DOHH2 (cell line): Measurements from ENCODE around the gene DOP1A.

Experiments used
- CTCF ChIP-seq: fragments of 200-600 bp; sonication (generic); IDR thresholded peaks from one replicate; pipeline ENCODE4 v1.5.1; 2014; ENCODE audit warnings: antibody characterized with exemption, mild to moderate bottlenecking, low read depth, low read length; ENCODE audit not compliant: poor library complexity, severe bottlenecking
- EZH2phosphoT487 ChIP-seq: fragments of 200-600 bp; sonication (generic); IDR thresholded peaks from 2 replicates; pipeline ENCODE4 v1.6.1; 2017; ENCODE audit warnings: borderline replicate concordance, mild to moderate bottlenecking, antibody characterized with exemption, low read length, moderate library complexity, mixed read lengths

GRCh38 chr6:83126807-83127206, 59.3 kb downstream of the DOP1A start:
- TF ChIP-seq CTCF (no peak), EZH2phosphoT487 (no peak)
